Duodenal mucosa (tissue), 2 donors: ENCODE data around the gene ACSS1.

Source experiments
- H3K27ac ChIP-seq: one replicate; pipeline ENCODE4 v1.7.0; 2013; ENCODE audit warnings: low read depth, low read length
- H3K27me3 ChIP-seq, 2 donors: one replicate each; pipeline ENCODE4 v1.7.0; 2013; ENCODE audit warnings: low read length in 2 of 2, control low read depth in 1 of 2; ENCODE audit not compliant: insufficient read depth in 2 of 2, control insufficient read depth in 1 of 2
- H3K36me3 ChIP-seq, 2 donors: one replicate each; pipeline ENCODE4 v1.7.0; 2013; ENCODE audit warnings: low read length in 2 of 2, control low read depth in 1 of 2; ENCODE audit not compliant: insufficient read depth in 2 of 2, control insufficient read depth in 1 of 2
- H3K4me1 ChIP-seq, 2 donors: one replicate each; pipeline ENCODE4 v1.7.0; 2013; ENCODE audit warnings: low read length in 2 of 2, control low read depth in 1 of 2; ENCODE audit not compliant: insufficient read depth in 2 of 2, control insufficient read depth in 1 of 2
- H3K4me3 ChIP-seq, 2 donors: one replicate each; pipeline ENCODE4 v1.7.0; 2013; ENCODE audit warnings: low read length in 2 of 2, low read depth in 1 of 2
- H3K9ac ChIP-seq, 2 donors: one replicate each; pipeline ENCODE4 v1.7.0; 2013; ENCODE audit warnings: low read length in 2 of 2, low read depth in 1 of 2
- H3K9me3 ChIP-seq, 2 donors: one replicate each; pipeline ENCODE4 v1.7.0; 2013; ENCODE audit warnings: low read length in 2 of 2, control low read depth in 1 of 2; ENCODE audit not compliant: control insufficient read depth in 1 of 2

Gene ACSS1

DNA sequence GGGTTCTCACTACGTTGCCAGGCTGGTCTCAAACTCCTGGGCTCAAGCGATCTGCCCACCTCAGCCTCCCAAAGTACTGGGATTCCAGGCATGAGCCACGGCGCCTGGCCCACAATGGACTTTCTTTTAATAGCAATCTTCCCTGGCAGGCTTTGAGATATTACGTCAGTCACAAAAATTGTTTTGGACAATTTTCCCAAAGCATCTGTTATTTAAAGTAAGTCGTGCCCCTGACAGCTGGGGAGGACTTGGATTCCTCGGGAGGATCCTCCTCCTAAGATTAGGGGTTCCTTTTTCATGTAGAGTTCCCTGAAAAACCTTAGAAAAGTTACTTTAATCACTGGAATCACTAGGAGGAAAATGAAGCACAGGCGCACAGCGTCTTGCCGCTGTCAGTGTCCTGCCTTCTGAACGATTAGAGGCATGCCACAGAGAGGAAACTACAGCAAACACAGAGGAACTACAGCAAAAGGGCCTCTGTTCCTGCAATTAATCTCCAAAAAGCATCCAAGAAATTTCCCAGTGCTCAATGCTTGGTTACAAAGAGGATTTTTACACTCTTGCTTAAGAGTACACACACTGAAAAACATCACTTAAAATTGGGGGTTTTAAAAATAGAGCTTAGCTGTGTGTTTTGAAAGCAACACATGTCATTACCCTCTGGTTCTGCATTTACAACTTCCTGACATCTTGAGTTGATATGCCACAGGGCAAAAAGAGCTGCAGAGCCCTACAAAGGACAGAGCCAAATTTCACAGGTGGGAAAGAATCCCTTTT is 4.5 kb downstream of the ACSS1 start:
- H3K4me1 ChIP-seq, result peaks cover 69 to 70% of the 10 kb centered on the region in 2 donors
- H3K9me3 ChIP-seq, result no peaks in the 10 kb centered on the region
- H3K36me3 ChIP-seq, result peaks cover 8% of the 10 kb centered on the region in 2 donors
- peak overlapping the region; percentile 61 for H3K27ac ChIP-seq
- H3K4me3 ChIP-seq, result peak overlapping the region; percentile 4 to 88
- no peaks in the 10 kb centered on the region for H3K27me3 ChIP-seq
- peak overlapping the region in 1 of 2 donors; percentile 5 for H3K9ac ChIP-seq

DNA sequence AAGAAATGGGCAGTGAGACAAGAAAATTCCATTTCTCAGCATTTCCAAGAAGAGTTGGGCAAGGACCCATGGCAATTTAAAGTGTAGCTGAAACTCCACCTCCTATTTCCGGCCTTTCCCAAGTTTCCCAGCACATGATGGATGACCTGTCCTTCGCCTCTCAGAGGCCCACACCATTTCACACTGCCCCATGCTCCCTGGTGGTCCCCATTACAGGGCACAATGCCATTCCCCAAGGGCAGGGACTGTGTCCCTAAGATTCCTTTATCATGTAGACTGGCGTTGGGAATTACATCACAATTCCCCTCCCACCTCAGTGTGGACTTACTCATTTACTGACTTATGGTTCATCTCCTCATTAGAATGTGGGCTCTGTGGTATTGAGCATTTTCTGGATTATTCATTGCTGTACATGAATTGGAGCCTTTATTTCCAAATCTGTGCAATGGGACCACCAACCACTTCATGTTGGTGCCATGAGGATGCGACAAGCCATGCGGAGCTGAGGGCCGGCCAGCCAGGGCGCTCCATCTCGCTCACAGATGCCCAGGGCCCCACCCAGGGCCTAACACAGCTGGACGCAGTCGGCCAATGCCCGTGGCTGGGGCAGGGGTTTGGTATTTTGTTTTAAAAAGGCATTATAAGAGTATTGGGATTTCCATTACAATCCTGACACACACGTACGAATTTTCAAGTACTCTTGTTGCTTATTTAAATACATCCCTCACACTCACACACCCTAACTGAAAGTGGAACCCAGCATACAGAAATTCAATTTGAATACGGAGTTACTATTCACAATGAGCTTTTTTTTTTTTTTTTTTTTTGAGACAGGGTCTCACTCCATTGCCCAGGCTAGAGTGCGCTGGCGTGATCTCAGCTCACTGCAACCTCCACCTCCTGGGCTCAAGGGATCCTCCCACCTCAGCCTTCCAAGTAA is 5.4 kb downstream of the ACSS1 start:
- Histone ChIP-seq H3K4me3 (peak overlapping the region; percentile 23 to 88), H3K9ac (no peak overlapping the region)

DNA sequence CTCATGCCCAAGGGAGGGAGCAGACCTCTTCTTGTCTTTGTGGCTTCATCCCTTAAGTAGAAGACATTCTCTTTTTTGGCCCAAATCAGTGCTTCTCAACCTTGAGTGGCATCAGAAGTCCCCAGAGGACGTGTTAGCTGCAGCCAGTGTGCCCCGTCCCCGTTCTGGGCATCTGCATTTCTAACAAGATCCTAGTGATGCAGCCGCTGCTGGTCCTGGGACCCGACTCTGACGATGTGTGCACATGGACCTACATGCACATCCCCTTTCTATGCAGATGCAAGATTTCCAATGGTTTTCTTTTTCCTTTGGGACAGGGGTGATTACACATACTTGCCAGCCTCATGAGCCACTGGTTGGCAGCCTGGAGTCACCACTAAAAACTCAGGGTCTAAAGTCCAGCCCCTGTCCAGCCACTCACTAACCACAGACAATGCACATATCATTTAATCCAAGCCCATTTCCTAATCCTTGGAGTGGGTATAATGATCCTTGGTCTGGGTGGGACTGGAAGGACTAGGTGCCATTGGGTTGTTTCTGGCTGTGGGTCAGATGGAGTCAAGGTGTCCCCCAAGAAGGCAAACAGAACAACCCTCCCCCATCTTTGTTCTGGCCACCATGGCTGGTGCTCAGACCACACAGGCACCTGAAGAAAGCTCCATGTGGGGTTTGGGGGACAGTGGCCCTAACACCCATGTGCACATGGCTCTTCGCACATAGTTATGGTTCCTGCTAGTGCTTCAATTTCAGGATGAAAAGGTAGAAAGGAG is 6.4 kb downstream of the ACSS1 start:
- H3K9ac ChIP-seq, result no peak overlapping the region
- no peak overlapping the region for H3K27ac ChIP-seq
- H3K4me3 ChIP-seq, result no peak overlapping the region
- H3K9me3 ChIP-seq, result no peaks in the 10 kb centered on the region
- H3K36me3 ChIP-seq, result peaks cover 21 to 27% of the 10 kb centered on the region in 2 donors
- peaks cover 70% of the 10 kb centered on the region in 2 donors for H3K4me1 ChIP-seq
- no peaks in the 10 kb centered on the region for H3K27me3 ChIP-seq

More for the DNA sequence above, 5.4 kb downstream of the ACSS1 start:
- Histone ChIP-seq H3K9me3 (no peaks in the 10 kb centered on the region), H3K36me3 (peaks cover 12 to 17% of the 10 kb centered on the region in 2 donors), H3K27ac (peak overlapping the region; percentile 61), H3K27me3 (no peaks in the 10 kb centered on the region), H3K4me1 (peaks cover 72 to 75% of the 10 kb centered on the region in 2 donors)

DNA sequence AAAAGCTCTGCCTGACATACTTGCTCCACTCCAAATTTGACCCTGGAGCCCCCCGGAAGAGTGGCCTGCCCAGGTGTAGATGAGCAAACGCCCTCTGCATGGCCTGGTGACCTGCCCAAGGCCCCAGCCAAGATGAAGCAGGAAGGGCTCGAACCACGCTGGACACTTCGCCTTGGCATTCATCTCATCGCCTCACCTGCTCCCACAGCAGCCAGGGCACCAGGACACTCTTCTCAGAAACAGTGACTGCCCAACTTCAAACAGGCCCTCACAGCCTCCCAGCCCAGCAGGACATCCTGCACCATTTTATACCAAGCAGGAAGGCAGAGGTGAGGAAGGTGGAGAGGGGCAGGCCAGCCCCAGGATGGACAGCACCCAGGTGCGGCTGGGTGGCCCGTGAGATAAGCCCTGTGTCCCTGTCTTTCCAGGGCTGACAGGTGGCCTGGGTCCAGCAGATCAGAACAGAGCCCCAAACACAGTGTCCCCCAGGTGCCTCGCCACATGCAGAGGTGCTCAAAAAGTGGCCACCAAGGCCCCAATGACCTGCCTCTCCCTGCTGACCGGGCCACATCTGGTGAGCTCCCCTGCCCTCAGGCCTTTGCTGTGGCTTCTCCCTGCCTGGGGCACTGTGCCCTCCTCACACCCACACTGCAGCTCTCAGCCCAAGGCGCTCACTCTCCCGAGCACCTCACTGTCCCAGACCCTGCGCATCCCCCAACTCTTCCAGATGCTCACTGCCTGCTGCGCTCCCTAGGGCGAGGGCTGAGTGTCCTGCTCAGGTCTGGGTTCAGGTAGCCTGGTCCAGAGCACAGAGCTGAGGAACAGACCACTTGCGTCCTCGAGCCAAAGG is 7.2 kb downstream of the ACSS1 start:
- no peak overlapping the region for H3K9ac ChIP-seq
- H3K27ac ChIP-seq, result no peak overlapping the region
- H3K4me3 ChIP-seq, result no peak overlapping the region
- H3K36me3 ChIP-seq, result peaks cover 27 to 33% of the 10 kb centered on the region in 2 donors
- H3K4me1 ChIP-seq, result peaks cover 61 to 62% of the 10 kb centered on the region in 2 donors
- H3K9me3 ChIP-seq, result no peaks in the 10 kb centered on the region
- no peaks in the 10 kb centered on the region for H3K27me3 ChIP-seq

DNA sequence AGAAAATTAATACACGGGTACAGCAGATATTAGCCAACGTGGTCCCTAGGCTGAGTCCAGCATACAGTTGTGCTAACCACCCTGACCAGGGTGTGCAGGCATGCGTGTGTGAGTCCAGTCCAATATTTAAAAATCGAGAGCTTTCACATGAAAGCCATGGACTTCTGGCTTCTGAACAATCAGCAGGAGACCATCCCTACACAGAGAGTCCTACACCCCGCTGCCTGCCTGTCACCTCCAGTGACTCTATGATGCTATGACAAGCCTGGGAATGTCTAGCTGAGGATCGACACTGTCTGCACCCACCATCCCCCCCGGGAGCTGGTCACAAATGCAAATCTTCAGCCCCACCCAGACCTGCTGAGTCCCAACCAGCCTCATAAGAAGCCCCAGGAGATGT is 7.9 kb downstream of the ACSS1 start:
- Histone ChIP-seq H3K27me3 (no peaks in the 10 kb centered on the region), H3K4me1 (peaks cover 61 to 62% of the 10 kb centered on the region in 2 donors), H3K36me3 (peaks cover 27 to 40% of the 10 kb centered on the region in 2 donors), H3K4me3 (no peak overlapping the region), H3K9me3 (no peaks in the 10 kb centered on the region), H3K9ac (no peak overlapping the region), H3K27ac (no peak overlapping the region)

DNA sequence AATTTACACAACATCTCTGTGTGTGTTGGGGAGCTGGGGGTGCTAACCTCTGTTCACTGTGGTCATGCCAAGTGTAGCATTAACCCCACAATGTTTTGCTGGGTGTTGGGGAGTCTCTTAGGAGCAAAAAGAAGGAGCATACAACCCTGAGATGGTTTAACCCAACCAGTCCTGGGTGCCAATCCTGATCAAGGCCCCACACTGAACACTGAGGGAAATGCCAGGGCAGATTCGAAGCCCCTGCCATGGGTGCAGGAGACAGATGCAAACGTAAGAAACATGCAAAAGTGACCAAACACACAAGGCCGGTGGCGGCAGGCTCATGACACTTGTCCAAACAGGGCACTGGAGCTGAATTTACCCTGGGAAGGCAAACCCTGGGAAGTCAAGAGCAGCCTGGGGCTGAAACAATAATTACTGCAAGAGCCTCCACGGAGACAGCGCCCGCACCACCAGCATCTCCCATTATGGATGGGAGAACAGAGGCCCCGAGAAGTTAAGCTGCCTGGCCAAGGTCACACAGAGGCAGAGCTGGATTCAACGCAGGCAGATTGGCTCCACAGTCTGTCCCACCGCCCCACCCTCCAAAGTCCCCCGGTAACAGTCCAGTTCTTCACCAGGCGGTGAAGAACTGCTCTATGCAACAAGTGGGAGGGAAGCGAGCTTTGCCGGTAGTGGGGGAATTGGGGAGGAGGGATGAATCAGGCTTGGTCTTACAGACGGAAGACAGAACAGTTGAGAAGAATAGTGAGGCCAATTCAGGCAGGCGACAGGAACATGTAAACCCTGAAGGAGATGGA is 8.5 kb downstream of the ACSS1 start:
- Histone ChIP-seq H3K27me3 (no peaks in the 10 kb centered on the region), H3K27ac (no peak overlapping the region), H3K9ac (no peak overlapping the region), H3K4me1 (peaks cover 59 to 60% of the 10 kb centered on the region in 2 donors), H3K4me3 (no peak overlapping the region), H3K9me3 (no peaks in the 10 kb centered on the region), H3K36me3 (peaks cover 27 to 40% of the 10 kb centered on the region in 2 donors)

DNA sequence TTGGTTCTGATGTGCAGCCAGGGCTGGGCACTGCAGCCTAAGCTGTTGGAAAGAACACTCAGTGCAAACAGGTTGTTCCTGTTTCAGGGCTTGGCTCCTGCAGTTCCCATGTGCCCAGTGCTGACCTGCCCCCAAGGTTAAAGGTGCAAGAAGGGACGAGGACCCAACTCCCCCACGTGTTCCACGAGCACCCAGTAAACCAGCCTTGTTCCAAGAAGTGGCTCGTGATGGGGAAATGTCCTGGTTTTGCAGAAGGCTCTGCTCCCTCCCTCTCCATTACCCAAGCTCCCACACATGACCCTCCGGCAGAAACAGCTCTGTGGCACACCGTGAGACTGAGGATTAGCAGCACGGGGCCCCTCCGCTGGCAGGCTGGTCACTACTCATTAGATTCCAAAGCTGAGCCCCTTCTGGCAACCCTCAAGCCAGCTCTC is 9.4 kb downstream of the ACSS1 start:
- H3K4me1 ChIP-seq, result peaks cover 50 to 51% of the 10 kb centered on the region in 2 donors
- H3K27ac ChIP-seq, result no peak overlapping the region
- peaks cover 27 to 40% of the 10 kb centered on the region in 2 donors for H3K36me3 ChIP-seq
- no peak overlapping the region for H3K4me3 ChIP-seq
- no peaks in the 10 kb centered on the region for H3K27me3 ChIP-seq
- no peaks in the 10 kb centered on the region for H3K9me3 ChIP-seq
- H3K9ac ChIP-seq, result no peak overlapping the region

DNA sequence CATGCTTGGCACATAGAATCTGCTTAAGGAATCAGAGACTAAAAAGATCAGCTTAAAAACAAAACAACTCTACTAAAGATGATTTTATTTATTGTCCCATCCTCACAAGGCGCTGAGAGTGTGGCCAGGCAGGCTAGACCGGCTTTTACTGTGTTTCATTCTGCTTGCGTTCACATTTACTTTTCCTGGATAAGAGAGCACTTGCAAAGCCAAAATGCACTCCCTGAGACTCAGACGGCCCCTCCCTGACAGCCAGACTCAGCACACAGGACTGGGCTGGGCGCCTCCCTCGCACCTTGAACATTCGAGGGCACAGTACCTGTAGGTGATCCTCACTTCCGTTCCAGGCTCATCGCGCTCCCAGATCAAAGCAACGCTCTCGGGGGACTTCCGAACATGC is 10.2 kb downstream of the ACSS1 start:
- Histone ChIP-seq H3K4me1 (peaks cover 52 to 54% of the 10 kb centered on the region in 2 donors), H3K4me3 (no peak overlapping the region), H3K36me3 (peaks cover 27 to 40% of the 10 kb centered on the region in 2 donors), H3K9me3 (no peaks in the 10 kb centered on the region), H3K27ac (no peak overlapping the region), H3K27me3 (no peaks in the 10 kb centered on the region), H3K9ac (no peak overlapping the region)
